Chondrocyte (in vitro differentiated cells): Measurements from ENCODE around the gene ATRIP. TPM values are rescaled to one million over a fixed set of nuclear protein-coding genes. Genes with fewer than 3 reads are reported as not detected.
"Not testable (repeated sequence)": the region's sequence is repeated elsewhere in the genome, so short reads cannot be mapped to it uniquely, and the experiment has no call there.

ENCODE experiments used
- DNase-seq: peaks from one replicate; pipeline ENCODE4 v3.0.0; 2021; ENCODE audit warnings: mixed read lengths, low spot score
- H3K27ac Mint-ChIP-seq: one replicate; pipeline ENCODE4 v1.8.0; 2021; ENCODE audit warnings: mild to moderate bottlenecking, moderate library complexity, mixed read lengths; ENCODE audit not compliant: unreplicated experiment
- H3K27me3 Mint-ChIP-seq: 2 replicates; pipeline ENCODE4 v1.8.0; 2021; ENCODE audit warnings: low read depth, mixed read lengths
- H3K36me3 Mint-ChIP-seq: 2 replicates; pipeline ENCODE4 v1.8.0; 2021; ENCODE audit warnings: low read depth, mixed read lengths
- H3K4me1 Mint-ChIP-seq: 2 replicates; pipeline ENCODE4 v1.8.0; 2021; ENCODE audit warnings: low read depth, mild to moderate bottlenecking, mixed read lengths
- H3K4me3 Mint-ChIP-seq: one replicate; pipeline ENCODE4 v1.8.0; 2021; ENCODE audit warnings: mild to moderate bottlenecking, moderate library complexity, mixed read lengths; ENCODE audit not compliant: unreplicated experiment
- H3K9me3 Mint-ChIP-seq: 2 replicates; pipeline ENCODE4 v1.8.0; 2021; ENCODE audit warnings: low read depth, mixed read lengths
- CTCF ChIP-seq: fragments of 200-600 bp; sonication (generic); IDR thresholded peaks from 2 replicates; pipeline ENCODE4 v1.5.0; 2021; ENCODE audit warnings: antibody characterized with exemption, mild to moderate bottlenecking, moderate library complexity
- total RNA-seq: library from RNA; stranded (reverse); gene quantifications from 3 replicates; pipeline ENCODE4 v1.2.1, GENCODE V29; 2021

The ATRIP gene
- total RNA-seq, 1 donor from 2014 or later: 8.7 TPM

- Mint-ChIP-seq H3K4me3 (no peak overlapping the region), H3K9me3 (no peaks in the 10 kb centered on the region), H3K36me3 (peaks cover 19% of the 10 kb centered on the region), H3K27me3 (no peaks in the 10 kb centered on the region), H3K4me1 (peaks cover 57% of the 10 kb centered on the region), H3K27ac (peak overlapping the region; percentile 65)
- no peak for DNase-seq
- no peak for TF ChIP-seq CTCF
Measured at GRCh38 chr3:48469046-48469915, 22.7 kb downstream of the ATRIP start.

- H3K4me1 Mint-ChIP-seq: peaks cover 52% of the 10 kb centered on the region
- no peak overlapping the region for H3K4me3 Mint-ChIP-seq
- no peaks in the 10 kb centered on the region for H3K27me3 Mint-ChIP-seq
- H3K27ac Mint-ChIP-seq: peak overlapping the region; percentile 66
- no peaks in the 10 kb centered on the region for H3K9me3 Mint-ChIP-seq
- DNase-seq: no peak
- H3K36me3 Mint-ChIP-seq: peaks cover 19% of the 10 kb centered on the region
- TF ChIP-seq CTCF: no peak
Measured at GRCh38 chr3:48470286-48470685, 23.7 kb downstream of the ATRIP start.

GRCh38 chr3:48472673-48472922, 26.1 kb downstream of the ATRIP start:
- peak overlapping the region; percentile 100 for H3K27ac Mint-ChIP-seq
- no peak for TF ChIP-seq CTCF
- peak overlapping the region; percentile 100 for H3K4me3 Mint-ChIP-seq
- H3K36me3 Mint-ChIP-seq: peaks cover 19% of the 10 kb centered on the region
- H3K9me3 Mint-ChIP-seq: no peaks in the 10 kb centered on the region
- DNase-seq: no peak
- H3K27me3 Mint-ChIP-seq: no peaks in the 10 kb centered on the region
- H3K4me1 Mint-ChIP-seq: peaks cover 28% of the 10 kb centered on the region

DNA sequence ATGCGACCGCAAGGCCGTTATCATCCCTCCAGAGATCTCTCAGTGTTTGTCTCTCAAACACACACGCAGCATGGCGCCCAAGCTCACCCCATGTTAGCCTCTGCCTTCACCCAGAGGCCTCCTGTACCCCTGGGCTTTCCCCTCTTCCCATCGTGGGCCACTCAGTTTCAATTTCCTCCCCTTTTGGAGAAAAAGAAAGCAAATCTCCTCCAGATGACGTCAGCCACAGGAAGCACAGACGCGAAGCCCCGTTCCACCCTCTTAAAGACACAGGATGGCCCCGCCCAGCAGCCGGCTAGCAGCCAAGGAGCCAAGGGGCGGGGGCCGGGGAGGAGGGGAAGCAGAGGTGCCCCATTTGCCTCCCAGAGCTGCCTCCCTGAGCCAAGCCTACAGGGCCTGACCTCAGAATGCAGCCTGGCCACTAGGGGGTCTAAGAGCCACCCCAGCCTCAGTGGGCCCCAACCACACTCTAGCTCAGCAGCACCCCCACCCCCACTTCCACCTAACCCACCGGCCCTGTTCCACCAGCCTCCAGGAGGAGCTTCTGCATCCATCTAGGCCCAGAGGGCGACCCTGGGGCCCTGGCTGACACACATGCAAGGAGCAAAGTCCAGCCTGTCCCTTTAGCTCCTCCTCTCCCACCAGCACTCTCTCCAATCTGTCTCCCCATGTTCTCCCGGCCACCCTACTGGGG, 26.5 kb downstream of the ATRIP start:
- Mint-ChIP-seq H3K4me3 (peak overlapping the region; percentile 100), H3K27ac (peak overlapping the region; percentile 100), H3K9me3 (no peaks in the 10 kb centered on the region), H3K36me3 (peaks cover 14% of the 10 kb centered on the region), H3K4me1 (peaks cover 24% of the 10 kb centered on the region), H3K27me3 (no peaks in the 10 kb centered on the region)
- DNase-seq: peak; percentile 93
- peak; percentile 68 for TF ChIP-seq CTCF

DNA sequence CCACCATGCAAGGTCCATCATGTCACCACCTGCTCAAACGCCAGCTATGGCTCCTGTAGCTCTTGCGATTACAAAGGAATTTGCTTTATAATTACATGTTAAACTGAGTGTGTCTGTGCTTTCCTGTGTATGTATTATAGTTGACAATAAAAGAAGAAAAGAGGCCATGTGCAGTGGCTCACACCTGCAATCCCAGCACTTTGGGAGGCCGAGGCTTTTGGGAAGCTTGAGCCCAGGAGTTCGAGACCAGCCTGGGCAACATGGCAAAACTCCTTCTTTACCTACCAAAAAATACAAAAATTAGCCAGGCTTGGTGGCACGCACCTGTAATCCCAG, 27.0 kb downstream of the ATRIP start:
- H3K4me3 Mint-ChIP-seq: peak overlapping the region; percentile 100
- H3K27ac Mint-ChIP-seq: peak overlapping the region; percentile 100
- DNase-seq: no peak
- TF ChIP-seq CTCF: no peak
- H3K27me3 Mint-ChIP-seq: no peaks in the 10 kb centered on the region
- H3K4me1 Mint-ChIP-seq: peaks cover 22% of the 10 kb centered on the region
- no peaks in the 10 kb centered on the region for H3K9me3 Mint-ChIP-seq
- H3K36me3 Mint-ChIP-seq: peaks cover 13% of the 10 kb centered on the region

DNA sequence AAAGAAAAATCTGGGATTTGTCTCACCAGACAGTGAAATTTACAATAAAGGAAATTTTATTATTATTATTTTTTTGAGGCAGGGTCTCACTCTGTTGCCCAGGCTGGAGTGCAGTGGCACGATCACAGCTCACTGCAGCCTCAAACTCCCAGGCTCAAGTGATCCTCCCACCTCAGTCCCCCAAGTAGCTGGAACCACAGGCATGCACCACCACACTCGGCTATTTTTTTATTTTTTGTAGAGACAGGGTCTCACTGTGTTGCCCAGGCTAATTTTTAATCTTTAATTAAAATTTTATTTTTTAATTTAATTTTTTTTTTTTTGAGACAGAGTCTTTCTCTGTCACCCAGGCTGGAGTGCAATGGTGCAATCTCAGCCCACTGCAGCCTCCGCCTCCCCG, 27.5 kb downstream of the ATRIP start:
- peaks cover 18% of the 10 kb centered on the region for H3K4me1 Mint-ChIP-seq
- not testable (repeated sequence) for H3K36me3 Mint-ChIP-seq, H3K9me3 Mint-ChIP-seq, H3K27me3 Mint-ChIP-seq, H3K27ac Mint-ChIP-seq, H3K4me3 Mint-ChIP-seq, DNase-seq
